Measurements from ENCODE around the gene UPF2.

GRCh38 chr10:12048547-12048946 is 5.9 kb upstream of the UPF2 start:
- TF ChIP-seq EZH2 (IDR thresholded peaks at IDR 0.05; ENCODE audit: borderline replicate concordance, insufficient read depth, low read length, poor library complexity, severe bottlenecking) (no peak), CTCF (IDR thresholded peaks at IDR 0.05; ENCODE audit: poor library complexity, severe bottlenecking) (no peak), RAD21 (conservative IDR thresholded peaks at IDR 0.05) (no peak), EP300 (conservative IDR thresholded peaks at IDR 0.05; ENCODE audit: poor library complexity, severe bottlenecking) (no peak), REST (IDR thresholded peaks at IDR 0.05; ENCODE audit: borderline replicate concordance) (no peak), TAF1 (IDR thresholded peaks at IDR 0.05; ENCODE audit: low read depth) (no peak)
